PC-3 (cell line): ENCODE measurements around the gene NMRAL1. TPM values are rescaled to one million over a fixed set of nuclear protein-coding genes. Genes with fewer than 3 reads are reported as not detected.

Experiments
- ATAC-seq: fragments of 200-7000 bp; cut with Tn5 transposase; 2 replicates; pipeline ENCODE4 v1.9.1; 2020; ENCODE audit warnings: mild to moderate bottlenecking, moderate library complexity
- BruUV-seq: library from RNA; stranded (reverse); fragments of 400-500 nt; replicated peaks from 2 replicates; lab custom pipeline; 2021; lab: Mats Ljungman, UMichigan
- CTCF ChIA-PET: fragments of 300-600 bp; sonication (Branson Sonifier 250); formaldehyde crosslinking; loops from one replicate; lab custom pipeline; 2022; ENCODE audit warnings: antibody characterized with exemption; lab: Charles Lee
- POLR2A ChIA-PET: fragments of 300-600 bp; sonication (Branson Sonifier 250); formaldehyde crosslinking; loops from one replicate; lab custom pipeline; 2022; ENCODE audit warnings: antibody characterized with exemption; ENCODE audit not compliant: unreplicated experiment; lab: Charles Lee
- DNase-seq: peaks from one replicate; pipeline ENCODE4 v3.0.0-alpha.2; 2015
- H2AFZ ChIP-seq: fragments of 300-600 bp; sonication (generic); 2 replicates; pipeline ENCODE4 v1.6.0; 2016; ENCODE audit warnings: antibody characterized with exemption, low read length
- H3F3A ChIP-seq: fragments of 300-600 bp; sonication (generic); one replicate; pipeline ENCODE4 v1.6.0; 2017; ENCODE audit warnings: antibody characterized with exemption, low read length, control low read depth, mild to moderate bottlenecking; ENCODE audit not compliant: unreplicated experiment
- H3K27ac ChIP-seq: fragments of 300-600 bp; sonication (generic); 2 replicates; pipeline ENCODE4 v1.5.1; 2016; ENCODE audit warnings: mild to moderate bottlenecking, low read length
- H3K27me3 ChIP-seq: fragments of 300-600 bp; sonication (generic); 2 replicates; pipeline ENCODE4 v1.6.1; 2016; ENCODE audit warnings: low read length, mixed read lengths
- H3K36me3 ChIP-seq: fragments of 300-600 bp; sonication (generic); 2 replicates; pipeline ENCODE4 v1.6.1; 2016; ENCODE audit warnings: low read depth, mixed run types, low read length, mixed read lengths
- H3K4me1 ChIP-seq: fragments of 300-600 bp; sonication (generic); 2 replicates; pipeline ENCODE4 v1.5.1; 2016; ENCODE audit warnings: low read length; ENCODE audit not compliant: insufficient read depth
- H3K4me2 ChIP-seq: fragments of 300-600 bp; sonication (generic); 2 replicates; pipeline ENCODE4 v1.6.0; 2016; ENCODE audit warnings: low read length
- H3K4me3 ChIP-seq: fragments of 300-600 bp; sonication (generic); 2 replicates; pipeline ENCODE4 v1.5.1; 2016; ENCODE audit warnings: mild to moderate bottlenecking, low read length, mixed read lengths
- H3K79me2 ChIP-seq: fragments of 300-600 bp; sonication (generic); 2 replicates; pipeline ENCODE4 v1.6.1; 2017; ENCODE audit warnings: low read length, mixed read lengths
- H3K9ac ChIP-seq: fragments of 300-600 bp; sonication (generic); 2 replicates; pipeline ENCODE4 v1.6.0; 2016; ENCODE audit warnings: mild to moderate bottlenecking, low read length
- H3K9me2 ChIP-seq: fragments of 300-600 bp; sonication (generic); replicated peaks from 2 replicates; pipeline ENCODE4 v1.6.1; 2016; ENCODE audit warnings: mixed run types, low read length, mixed read lengths
- H3K9me3 ChIP-seq: fragments of 300-600 bp; sonication (generic); 2 replicates; pipeline ENCODE4 v1.6.1; 2016; ENCODE audit warnings: low read length, mixed read lengths
- H4K20me1 ChIP-seq: fragments of 300-600 bp; sonication (generic); 2 replicates; pipeline ENCODE4 v1.6.1; 2016; ENCODE audit warnings: low read length, mixed read lengths
- EZH2 ChIP-seq: fragments of 300-600 bp; sonication (generic); IDR thresholded peaks from one replicate; pipeline ENCODE4 v1.6.1; 2017; ENCODE audit warnings: antibody characterized with exemption, mild to moderate bottlenecking, low read length; ENCODE audit not compliant: unreplicated experiment
- EZH2phosphoT487 ChIP-seq: fragments of 300-600 bp; sonication (generic); IDR thresholded peaks from 2 replicates; pipeline ENCODE4 v1.6.1; 2018; ENCODE audit warnings: mild to moderate bottlenecking, antibody characterized with exemption, low read length, borderline replicate concordance
- intact Hi-C: fragments of 100-400 bp; cut with micrococcal nuclease; formaldehyde crosslinking; loops from 2 replicates; pipeline ENCODE4 v1.9.0; 2023
- total RNA-seq: library from RNA; depleted of rRNA; stranded (reverse); fragments of >200 nt; gene quantifications from 2 replicates; pipeline ENCODE4 v1.2.3, GENCODE V29; 2014
- TF ChIP-seq, protein P1 (sequence below): fragments of 300-600 bp; sonication (generic); conservative IDR thresholded peaks from 2 replicates; pipeline ENCODE4 v1.5.1; 2017; ENCODE audit warnings: antibody characterized with exemption, low read depth, mild to moderate bottlenecking, low read length

The NMRAL1 gene
- total RNA-seq, 1 experiment from 2014 or later = 92.6 TPM

DNA sequence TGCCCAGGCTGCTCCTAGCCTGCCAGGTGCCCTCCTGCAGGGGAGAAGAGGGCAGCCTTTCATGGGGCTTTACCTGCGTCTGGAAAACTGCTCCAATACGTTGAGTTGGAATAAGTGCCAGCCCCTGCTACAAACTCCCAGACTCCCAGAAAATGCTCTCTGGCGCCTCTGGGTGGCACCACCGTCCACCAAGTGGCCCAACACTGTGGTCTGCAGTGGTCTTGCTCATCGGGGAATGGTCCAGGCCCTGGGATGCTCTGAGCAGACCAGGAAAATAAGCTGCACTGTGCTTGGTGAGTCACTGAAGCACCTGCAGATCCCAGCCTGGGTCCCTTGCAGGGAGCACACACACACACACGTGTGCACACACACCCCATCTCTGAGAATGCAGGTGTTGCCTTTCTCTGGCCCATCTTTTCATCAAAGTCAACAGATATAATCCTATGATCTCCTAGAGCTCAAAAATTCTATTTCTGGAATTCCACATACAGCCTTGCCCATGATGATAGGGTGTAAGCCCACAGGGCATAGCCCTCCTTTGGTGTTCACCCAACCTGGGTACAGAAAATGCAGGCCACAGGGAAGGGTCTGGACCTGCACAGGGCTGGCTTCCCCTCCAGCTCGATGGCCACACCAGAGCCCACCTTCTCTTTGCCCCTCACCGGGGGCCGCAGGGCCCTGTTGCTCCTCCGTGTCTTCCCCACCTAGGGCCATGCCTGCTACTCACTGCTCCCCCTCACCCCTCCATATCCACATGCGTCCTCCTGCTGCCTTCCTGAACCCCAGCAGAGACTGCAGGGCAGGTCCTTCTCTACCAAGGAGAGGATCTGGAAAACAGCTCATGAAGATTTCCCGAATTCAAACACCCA lies 43.6 kb upstream of the NMRAL1 start:
- H3K4me3 ChIP-seq = no peak overlapping the region
- no TSS peak for BruUV-seq
- TF ChIP-seq EZH2 = no peak
- TF ChIP-seq, protein P1, sequence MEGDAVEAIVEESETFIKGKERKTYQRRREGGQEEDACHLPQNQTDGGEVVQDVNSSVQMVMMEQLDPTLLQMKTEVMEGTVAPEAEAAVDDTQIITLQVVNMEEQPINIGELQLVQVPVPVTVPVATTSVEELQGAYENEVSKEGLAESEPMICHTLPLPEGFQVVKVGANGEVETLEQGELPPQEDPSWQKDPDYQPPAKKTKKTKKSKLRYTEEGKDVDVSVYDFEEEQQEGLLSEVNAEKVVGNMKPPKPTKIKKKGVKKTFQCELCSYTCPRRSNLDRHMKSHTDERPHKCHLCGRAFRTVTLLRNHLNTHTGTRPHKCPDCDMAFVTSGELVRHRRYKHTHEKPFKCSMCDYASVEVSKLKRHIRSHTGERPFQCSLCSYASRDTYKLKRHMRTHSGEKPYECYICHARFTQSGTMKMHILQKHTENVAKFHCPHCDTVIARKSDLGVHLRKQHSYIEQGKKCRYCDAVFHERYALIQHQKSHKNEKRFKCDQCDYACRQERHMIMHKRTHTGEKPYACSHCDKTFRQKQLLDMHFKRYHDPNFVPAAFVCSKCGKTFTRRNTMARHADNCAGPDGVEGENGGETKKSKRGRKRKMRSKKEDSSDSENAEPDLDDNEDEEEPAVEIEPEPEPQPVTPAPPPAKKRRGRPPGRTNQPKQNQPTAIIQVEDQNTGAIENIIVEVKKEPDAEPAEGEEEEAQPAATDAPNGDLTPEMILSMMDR = peak; percentile 66
- no peaks in the 10 kb centered on the region for H3F3A ChIP-seq
- H3K9me3 ChIP-seq = no peaks in the 10 kb centered on the region
- no peaks in the 10 kb centered on the region for H3K27me3 ChIP-seq
- no peak overlapping the region for H3K9ac ChIP-seq
- ChIA-PET CTCF (interaction anchor here (0.6 to 0.7 kb wide), 2 partner anchors 31 to 90 kb away, joined by 3 read pairs; no protein-coding TSS in a partner anchor), POLR2A (no interaction called here)
- H4K20me1 ChIP-seq = no peaks in the 10 kb centered on the region
- H3K4me1 ChIP-seq = no peaks in the 10 kb centered on the region
- ATAC-seq (peak; percentile 24; the same call in 1 of the 2 replicates), DNase-seq (peak; percentile 22)
- intact Hi-C loops = loop anchor here (2.0 kb wide), 1 partner anchor 67 kb away; no protein-coding TSS in a partner anchor
- H3K36me3 ChIP-seq = no peaks in the 10 kb centered on the region
- H3K9me2 ChIP-seq = no peaks in the 10 kb centered on the region
- no peak overlapping the region for H3K4me2 ChIP-seq
- no peak overlapping the region for H2AFZ ChIP-seq
- no peak overlapping the region for H3K27ac ChIP-seq
- H3K79me2 ChIP-seq = no peaks in the 10 kb centered on the region

DNA sequence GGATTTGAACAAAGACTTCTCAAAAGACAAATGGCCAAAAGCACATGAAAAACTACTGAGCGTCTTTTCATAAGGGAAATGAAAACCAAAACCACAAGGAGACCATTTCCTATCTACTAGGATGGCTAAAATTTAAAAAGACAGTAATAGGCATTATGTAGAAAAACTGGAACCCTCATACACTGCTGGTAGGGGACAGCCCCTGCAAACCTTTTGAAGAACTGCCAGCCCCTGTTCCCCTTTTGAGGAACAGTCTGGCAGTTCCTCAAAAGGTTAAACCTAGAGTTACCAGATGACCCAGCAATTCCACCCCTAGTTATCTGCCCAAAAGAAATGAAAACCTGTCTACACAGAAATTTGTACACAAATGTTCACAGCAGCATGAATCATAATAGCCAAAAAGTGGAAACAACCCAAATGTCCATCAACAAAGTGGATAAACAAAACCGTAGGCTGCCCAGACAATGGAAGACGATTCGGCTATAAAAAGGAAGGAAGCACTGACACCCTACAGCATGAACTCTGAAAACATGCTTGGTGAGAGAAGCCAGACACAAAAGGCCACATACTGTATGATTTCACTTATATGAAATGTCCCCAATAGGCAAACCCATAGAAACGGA lies 41.3 kb upstream of the NMRAL1 start:
- Histone ChIP-seq H3K27ac (no peak overlapping the region), H3K27me3 (no peaks in the 10 kb centered on the region), H3K36me3 (no peaks in the 10 kb centered on the region; the same call in 1 of the 2 replicates), H3K9me2 (no peaks in the 10 kb centered on the region), H3K9ac (no peak overlapping the region), H3K4me3 (no peak overlapping the region), H4K20me1 (no peaks in the 10 kb centered on the region), H3F3A (no peaks in the 10 kb centered on the region), H2AFZ (no peak overlapping the region), H3K9me3 (no peaks in the 10 kb centered on the region), H3K4me1 (no peaks in the 10 kb centered on the region), H3K4me2 (no peak overlapping the region), H3K79me2 (no peaks in the 10 kb centered on the region)
- DNase-seq (no peak), ATAC-seq (no peak)
- TF ChIP-seq, protein P1 = no peak
- TF ChIP-seq EZH2 (no peak), EZH2phosphoT487 (no peak)
- intact Hi-C loops = loop anchor here (2.0 kb wide), 1 partner anchor 69 kb away; no protein-coding TSS in a partner anchor
- CTCF ChIA-PET = no interaction called here
- POLR2A ChIA-PET = no interaction called here
- no TSS peak for BruUV-seq

DNA sequence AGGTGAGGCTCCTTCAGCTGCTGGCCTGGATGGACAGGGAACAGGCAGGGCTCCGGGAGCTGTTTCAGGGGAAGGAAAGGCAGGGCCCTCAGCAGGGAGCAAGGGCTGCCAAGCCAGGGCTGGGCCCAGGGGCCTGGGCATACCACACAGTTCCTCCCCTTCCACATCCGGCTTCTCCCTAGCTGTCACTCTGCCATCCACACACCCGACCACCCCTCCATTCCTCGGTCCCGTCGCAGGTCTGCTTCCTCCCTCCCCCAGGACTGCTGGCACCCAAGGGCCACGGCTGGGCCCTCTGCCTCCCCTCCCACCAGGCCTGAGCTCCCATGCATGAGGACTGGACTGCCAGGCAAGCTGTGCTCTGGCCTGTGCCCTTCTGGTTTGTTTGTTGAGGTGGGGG lies 40.2 kb upstream of the NMRAL1 start:
- no peaks in the 10 kb centered on the region for H3K27me3 ChIP-seq
- H3K9me2 ChIP-seq = no peaks in the 10 kb centered on the region
- ChIA-PET CTCF (no interaction called here), POLR2A (no interaction called here)
- no peak overlapping the region for H3K27ac ChIP-seq
- no peaks in the 10 kb centered on the region for H3K4me1 ChIP-seq
- no TSS peak for BruUV-seq
- no peaks in the 10 kb centered on the region; the same call in 1 of the 2 replicates for H3K36me3 ChIP-seq
- no peaks in the 10 kb centered on the region for H3K9me3 ChIP-seq
- H3K4me3 ChIP-seq = no peak overlapping the region
- no peak overlapping the region for H3K9ac ChIP-seq
- H3F3A ChIP-seq = no peaks in the 10 kb centered on the region
- H3K79me2 ChIP-seq = no peaks in the 10 kb centered on the region
- TF ChIP-seq EZH2phosphoT487 = no peak
- TF ChIP-seq EZH2 = no peak
- TF ChIP-seq, protein P1 = no peak
- DNase-seq = no peak
- no peak overlapping the region for H3K4me2 ChIP-seq
- no peak overlapping the region for H2AFZ ChIP-seq
- intact Hi-C loops = no loop called here
- ATAC-seq = no peak
- H4K20me1 ChIP-seq = no peaks in the 10 kb centered on the region
